H9 (cell line): Measurements from ENCODE around the gene EMC9. TPM values are rescaled to one million over a fixed set of nuclear protein-coding genes. Genes with fewer than 3 reads are reported as not detected.

Experiments used
- DNase-seq: peaks from one replicate; pipeline ENCODE4 v3.0.0-alpha.2; 2017
- H2AFZ ChIP-seq: one replicate; pipeline ENCODE4 v1.6.1; 2013; ENCODE audit warnings: mild to moderate bottlenecking, low read length, control low read depth, moderate library complexity
- H2AK5ac ChIP-seq: 2 replicates; pipeline ENCODE4 v1.6.1; 2013; ENCODE audit warnings: low read length, control low read depth, mixed read lengths; ENCODE audit not compliant: insufficient read length
- H2BK120ac ChIP-seq: one replicate; pipeline ENCODE4 v1.6.1; 2013; ENCODE audit warnings: low read depth, mild to moderate bottlenecking, low read length, control low read depth, inconsistent platforms; ENCODE audit not compliant: poor library complexity, severe bottlenecking
- H2BK12ac ChIP-seq: 2 replicates; pipeline ENCODE4 v1.6.1; 2013; ENCODE audit warnings: low read length, control low read depth, mixed read lengths, low read depth; ENCODE audit not compliant: insufficient read length
- H2BK15ac ChIP-seq: 2 replicates; pipeline ENCODE4 v1.6.1; 2013; ENCODE audit warnings: low read depth, low read length, control low read depth
- H2BK20ac ChIP-seq: one replicate; pipeline ENCODE4 v1.6.1; 2013; ENCODE audit warnings: low read depth, mild to moderate bottlenecking, low read length, control low read depth, inconsistent platforms; ENCODE audit not compliant: poor library complexity, severe bottlenecking
- H2BK5ac ChIP-seq: 2 replicates; pipeline ENCODE4 v1.6.1; 2013; ENCODE audit warnings: low read length, control low read depth, mixed read lengths; ENCODE audit not compliant: insufficient read length
- H3K14ac ChIP-seq: 2 replicates; pipeline ENCODE4 v1.6.1; 2013; ENCODE audit warnings: low read length, control low read depth; ENCODE audit not compliant: insufficient read depth
- H3K18ac ChIP-seq: 2 replicates; pipeline ENCODE4 v1.6.1; 2013; ENCODE audit warnings: low read depth, mild to moderate bottlenecking, mixed read lengths, low read length, control low read depth; ENCODE audit not compliant: insufficient read length
- H3K23ac ChIP-seq: 2 replicates; pipeline ENCODE4 v1.6.1; 2013; ENCODE audit warnings: low read length, control low read depth, mixed read lengths, low read depth; ENCODE audit not compliant: insufficient read length
- H3K23me2 ChIP-seq: 2 replicates; pipeline ENCODE4 v1.6.1; 2013; ENCODE audit warnings: low read depth, mild to moderate bottlenecking, mixed read lengths, low read length, control low read depth; ENCODE audit not compliant: insufficient read length, poor library complexity, severe bottlenecking
- H3K27ac ChIP-seq: 2 replicates; pipeline ENCODE4 v1.5.1; 2013; ENCODE audit warnings: low read length, control low read depth, mixed read lengths, low read depth; ENCODE audit not compliant: insufficient read length
- H3K27me3 ChIP-seq: 2 replicates; pipeline ENCODE4 v1.6.1; 2013; ENCODE audit warnings: low read length, control low read depth, inconsistent platforms; ENCODE audit not compliant: insufficient read depth
- H3K4ac ChIP-seq: 2 replicates; pipeline ENCODE4 v1.6.1; 2013; ENCODE audit warnings: low read depth, mild to moderate bottlenecking, control low read depth, inconsistent platforms, low read length, moderate library complexity
- H3K4me1 ChIP-seq: 2 replicates; pipeline ENCODE4 v1.6.1; 2013; ENCODE audit warnings: low read length, control low read depth, inconsistent platforms; ENCODE audit not compliant: insufficient read depth
- H3K4me2 ChIP-seq: 2 replicates; pipeline ENCODE4 v1.6.1; 2013; ENCODE audit warnings: low read length, control low read depth, mixed read lengths; ENCODE audit not compliant: insufficient read length, insufficient read depth
- H3K56ac ChIP-seq: 2 replicates; pipeline ENCODE4 v1.6.1; 2013; ENCODE audit warnings: low read depth, mild to moderate bottlenecking, mixed read lengths, low read length, control low read depth; ENCODE audit not compliant: insufficient read length
- H3K79me1 ChIP-seq: 2 replicates; pipeline ENCODE4 v1.6.1; 2013; ENCODE audit warnings: low read depth, mild to moderate bottlenecking, moderate library complexity, low read length, control low read depth, inconsistent platforms; ENCODE audit not compliant: insufficient read depth, poor library complexity, severe bottlenecking
- H3K79me2 ChIP-seq: 2 replicates; pipeline ENCODE4 v1.6.1; 2013; ENCODE audit warnings: low read length, control low read depth, inconsistent platforms; ENCODE audit not compliant: insufficient read depth
- H3K9ac ChIP-seq: 2 replicates; pipeline ENCODE4 v1.6.1; 2013; ENCODE audit warnings: low read length, control low read depth, mixed read lengths; ENCODE audit not compliant: insufficient read length; ENCODE audit errors: extremely low read depth
- H3K9me3 ChIP-seq: one replicate; pipeline ENCODE4 v1.6.1; 2013; ENCODE audit warnings: low read depth, low read length, inconsistent platforms; ENCODE audit not compliant: control insufficient read depth
- H3T11ph ChIP-seq: one replicate; pipeline ENCODE4 v1.6.1; 2013; ENCODE audit warnings: mild to moderate bottlenecking, low read length, control low read depth, inconsistent platforms
- H4K20me1 ChIP-seq: one replicate; pipeline ENCODE4 v1.6.1; 2013; ENCODE audit not compliant: control insufficient read depth, insufficient read length, insufficient read depth
- H4K5ac ChIP-seq: 2 replicates; pipeline ENCODE4 v1.6.1; 2013; ENCODE audit warnings: low read depth, mild to moderate bottlenecking, mixed read lengths, low read length, control low read depth; ENCODE audit not compliant: insufficient read length
- H4K8ac ChIP-seq: replicated peaks from 2 replicates; pipeline ENCODE4 v1.6.1; 2013; ENCODE audit warnings: low read length, control low read depth, mixed read lengths, low read depth; ENCODE audit not compliant: insufficient read length
- H4K91ac ChIP-seq: 2 replicates; pipeline ENCODE4 v1.6.1; 2013; ENCODE audit warnings: low read depth, mild to moderate bottlenecking, moderate library complexity, mixed read lengths, low read length, control low read depth; ENCODE audit not compliant: insufficient read length
- H3K27ac Mint-ChIP-seq, 3 experiments: 2 replicates in 2 of 3; 3 replicates in 1 of 3; pipeline ENCODE4 v1.8.0; 2020 to 2021; ENCODE audit warnings: mixed read lengths in 3 of 3, mild to moderate bottlenecking in 1 of 3, moderate library complexity in 1 of 3
- H3K27me3 Mint-ChIP-seq: 2 replicates; pipeline ENCODE4 v1.8.0; 2021; ENCODE audit warnings: low read depth, mild to moderate bottlenecking, moderate library complexity, mixed read lengths
- H3K36me3 Mint-ChIP-seq, 3 experiments: 2 replicates in 2 of 3; 3 replicates in 1 of 3; pipeline ENCODE4 v1.8.0; 2020 to 2021; ENCODE audit warnings: low read depth in 3 of 3, mixed read lengths in 3 of 3; ENCODE audit not compliant: insufficient read depth in 1 of 3
- H3K4me1 Mint-ChIP-seq, 2 experiments: 2 replicates each; pipeline ENCODE4 v1.8.0; 2020; ENCODE audit warnings: mixed read lengths in 2 of 2
- H3K4me3 Mint-ChIP-seq, 2 experiments: 2 replicates in 1 of 2; 3 replicates in 1 of 2; pipeline ENCODE4 v1.8.0; 2020 to 2021; ENCODE audit warnings: mild to moderate bottlenecking in 2 of 2, mixed read lengths in 2 of 2, moderate library complexity in 1 of 2
- H3K9me3 Mint-ChIP-seq, 2 experiments: 2 replicates in 1 of 2; 3 replicates in 1 of 2; pipeline ENCODE4 v1.8.0; 2020; ENCODE audit warnings: mild to moderate bottlenecking in 2 of 2, mixed read lengths in 2 of 2, moderate library complexity in 1 of 2
- WGBS: extraction: QIAGEN DNeasy Blood & Tissue Kit; methylation state at CpG from one replicate; pipeline ENCODE4 v1.1.7; 2013; ENCODE audit warnings: missing lambda C conversion rate, low lambda C conversion rate, mixed read lengths; ENCODE audit not compliant: insufficient read length; ENCODE audit errors: extremely low coverage; 5-methylcytosine and 5-hydroxymethylcytosine counted together
- total RNA-seq: library from RNA; stranded (reverse); gene quantifications from 2 replicates; pipeline ENCODE4 v1.2.1, GENCODE V29; 2021
- TF ChIP-seq, protein P1 (sequence below): fragments of 200-600 bp; sonication (generic); conservative IDR thresholded peaks from 3 replicates; pipeline ENCODE4 v1.8.0; 2021; ENCODE audit warnings: antibody characterized with exemption, mild to moderate bottlenecking

Gene EMC9
- total RNA-seq, 1 experiment from 2014 or later = 52.9 TPM

DNA sequence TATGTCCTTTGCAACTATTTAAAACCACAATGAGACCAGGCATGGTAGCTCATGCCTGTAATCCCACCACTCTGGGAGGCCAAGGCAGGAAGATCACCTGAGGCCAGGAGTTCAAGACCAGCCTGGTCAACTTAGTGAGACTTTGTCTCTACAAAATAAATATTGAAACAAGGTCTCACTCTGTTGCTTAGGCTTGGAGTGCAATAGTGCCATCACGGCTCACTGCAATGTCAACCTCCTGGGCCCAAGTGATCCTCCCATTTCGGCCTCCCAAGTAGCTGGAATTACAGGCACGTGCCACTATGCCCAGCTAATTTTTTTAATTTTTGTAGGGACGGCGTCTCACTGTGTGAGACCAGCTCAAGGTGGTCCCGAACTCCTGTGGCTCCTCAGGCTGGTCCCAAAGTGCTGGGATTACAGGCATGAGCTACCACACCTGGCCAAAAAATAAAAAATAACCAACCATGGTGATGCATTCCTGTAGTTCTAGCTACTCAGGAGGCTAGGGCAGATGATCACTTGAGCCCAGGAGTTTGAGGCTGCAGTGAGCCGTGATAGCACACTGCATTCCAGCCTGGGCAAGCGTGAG, 11.9 kb downstream of the EMC9 start:
- H2AFZ ChIP-seq = no peak overlapping the region
- no peak overlapping the region for H3K18ac ChIP-seq
- Mint-ChIP-seq H3K36me3 (no peaks in the 10 kb centered on the region), H3K9me3 (no peaks in the 10 kb centered on the region), H3K27ac (no peak overlapping the region), H3K4me1 (no peaks in the 10 kb centered on the region), H3K4me3 (no peak overlapping the region), H3K27me3 (no peaks in the 10 kb centered on the region)
- H3K27me3 ChIP-seq = no peaks in the 10 kb centered on the region
- no peaks in the 10 kb centered on the region for H3K4me1 ChIP-seq
- H3K79me2 ChIP-seq = no peaks in the 10 kb centered on the region
- no peak overlapping the region for H3K14ac ChIP-seq
- no peak overlapping the region for H2BK15ac ChIP-seq
- no peak overlapping the region for H4K91ac ChIP-seq
- H4K8ac ChIP-seq = no peak overlapping the region
- H3T11ph ChIP-seq = no peak overlapping the region
- no peaks in the 10 kb centered on the region for H4K20me1 ChIP-seq
- no peak overlapping the region for H3K27ac ChIP-seq
- no peaks in the 10 kb centered on the region for H3K79me1 ChIP-seq
- no peak overlapping the region for H2BK20ac ChIP-seq
- H2AK5ac ChIP-seq = no peak overlapping the region
- H3K23ac ChIP-seq = no peak overlapping the region
- H2BK12ac ChIP-seq = no peak overlapping the region
- no peaks in the 10 kb centered on the region for H3K23me2 ChIP-seq
- H4K5ac ChIP-seq = no peak overlapping the region
- DNase-seq = no peak
- no peaks in the 10 kb centered on the region for H3K9me3 ChIP-seq
- no peak overlapping the region for H3K4ac ChIP-seq
- WGBS = no CpG with 5 or more reads among the region's 8 CpGs
- TF ChIP-seq, protein P1, sequence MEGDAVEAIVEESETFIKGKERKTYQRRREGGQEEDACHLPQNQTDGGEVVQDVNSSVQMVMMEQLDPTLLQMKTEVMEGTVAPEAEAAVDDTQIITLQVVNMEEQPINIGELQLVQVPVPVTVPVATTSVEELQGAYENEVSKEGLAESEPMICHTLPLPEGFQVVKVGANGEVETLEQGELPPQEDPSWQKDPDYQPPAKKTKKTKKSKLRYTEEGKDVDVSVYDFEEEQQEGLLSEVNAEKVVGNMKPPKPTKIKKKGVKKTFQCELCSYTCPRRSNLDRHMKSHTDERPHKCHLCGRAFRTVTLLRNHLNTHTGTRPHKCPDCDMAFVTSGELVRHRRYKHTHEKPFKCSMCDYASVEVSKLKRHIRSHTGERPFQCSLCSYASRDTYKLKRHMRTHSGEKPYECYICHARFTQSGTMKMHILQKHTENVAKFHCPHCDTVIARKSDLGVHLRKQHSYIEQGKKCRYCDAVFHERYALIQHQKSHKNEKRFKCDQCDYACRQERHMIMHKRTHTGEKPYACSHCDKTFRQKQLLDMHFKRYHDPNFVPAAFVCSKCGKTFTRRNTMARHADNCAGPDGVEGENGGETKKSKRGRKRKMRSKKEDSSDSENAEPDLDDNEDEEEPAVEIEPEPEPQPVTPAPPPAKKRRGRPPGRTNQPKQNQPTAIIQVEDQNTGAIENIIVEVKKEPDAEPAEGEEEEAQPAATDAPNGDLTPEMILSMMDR = no peak
- no peak overlapping the region for H3K56ac ChIP-seq
- H3K9ac ChIP-seq = no peak overlapping the region
- no peak overlapping the region for H3K4me2 ChIP-seq
- H2BK120ac ChIP-seq = no peak overlapping the region
- no peak overlapping the region for H2BK5ac ChIP-seq
